Right atrium auricular region (tissue), 2 donors: ENCODE measurements around the gene CCDC180. TPM values are rescaled to one million over a fixed set of nuclear protein-coding genes. Genes with fewer than 3 reads are reported as not detected.

Source experiments
- DNase-seq: peaks from one replicate; pipeline ENCODE4 v3.0.0-alpha.2; 2019; ENCODE audit warnings: low spot score
- H3K27ac ChIP-seq, 2 donors: fragments of 200-600 bp; sonication (generic); 1 replicate in 1 of 2; 2 replicates in 1 of 2; pipeline ENCODE4 v1.5.1; 2016 to 2019
- H3K27me3 ChIP-seq, 2 donors: fragments of 200-600 bp; sonication (generic); one replicate each; pipeline versions ENCODE4 v1.5.1 to v1.6.0; 2017 to 2019
- H3K36me3 ChIP-seq: fragments of 200-600 bp; sonication (generic); one replicate; pipeline ENCODE4 v1.5.1; 2016
- H3K4me1 ChIP-seq, 2 donors: fragments of 200-600 bp; sonication (generic); one replicate each; pipeline versions ENCODE4 v1.5.1 to v1.6.0; 2017 to 2019
- H3K4me3 ChIP-seq, 2 donors: fragments of 200-600 bp; sonication (generic); 1 replicate in 1 of 2; 2 replicates in 1 of 2; pipeline ENCODE4 v1.5.1; 2017 to 2019; ENCODE audit warnings: mild to moderate bottlenecking in 1 of 2, moderate library complexity in 1 of 2
- H3K9me3 ChIP-seq, 2 donors: fragments of 200-600 bp; sonication (generic); one replicate each; pipeline ENCODE4 v1.5.1; 2019
- total RNA-seq, 2 donors: library from RNA; depleted of rRNA; stranded (reverse); fragments of >200 nt; gene quantifications; one replicate each; pipeline ENCODE4 v1.1.0, GENCODE V29; 2016
- TF ChIP-seq, protein P1 (sequence below), 2 donors: fragments of 200-600 bp; sonication (generic); IDR thresholded peaks; one replicate each; pipeline ENCODE4 v1.5.1; 2019; ENCODE audit warnings: antibody characterized with exemption in 2 of 2

CCDC180 gene
- total RNA-seq, 2 donors from 2014 or later = 0.96 to 0.98 TPM

DNA sequence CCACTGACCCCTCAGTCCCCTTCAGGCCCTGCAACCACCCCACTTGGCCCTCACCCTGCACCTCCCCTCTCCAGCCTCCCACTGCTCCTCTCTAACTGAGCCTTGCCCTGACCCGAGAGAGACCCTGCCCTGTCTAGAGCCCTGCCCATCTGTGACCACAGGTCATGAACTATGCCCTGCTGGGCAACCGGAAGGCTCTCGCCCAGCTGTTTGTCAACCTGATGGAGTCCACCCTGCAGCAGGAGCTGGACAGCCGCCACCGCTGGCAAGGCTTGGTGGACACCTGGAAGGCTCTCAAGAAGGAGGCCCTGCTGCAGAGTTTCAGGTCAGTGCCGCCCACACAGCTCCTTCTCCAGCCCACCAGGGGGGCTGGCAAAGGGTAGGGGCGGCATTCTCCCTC, 9.4 kb downstream of the CCDC180 start:
- H3K4me3 ChIP-seq = no peak overlapping the region
- no peak for DNase-seq
- TF ChIP-seq, protein P1, sequence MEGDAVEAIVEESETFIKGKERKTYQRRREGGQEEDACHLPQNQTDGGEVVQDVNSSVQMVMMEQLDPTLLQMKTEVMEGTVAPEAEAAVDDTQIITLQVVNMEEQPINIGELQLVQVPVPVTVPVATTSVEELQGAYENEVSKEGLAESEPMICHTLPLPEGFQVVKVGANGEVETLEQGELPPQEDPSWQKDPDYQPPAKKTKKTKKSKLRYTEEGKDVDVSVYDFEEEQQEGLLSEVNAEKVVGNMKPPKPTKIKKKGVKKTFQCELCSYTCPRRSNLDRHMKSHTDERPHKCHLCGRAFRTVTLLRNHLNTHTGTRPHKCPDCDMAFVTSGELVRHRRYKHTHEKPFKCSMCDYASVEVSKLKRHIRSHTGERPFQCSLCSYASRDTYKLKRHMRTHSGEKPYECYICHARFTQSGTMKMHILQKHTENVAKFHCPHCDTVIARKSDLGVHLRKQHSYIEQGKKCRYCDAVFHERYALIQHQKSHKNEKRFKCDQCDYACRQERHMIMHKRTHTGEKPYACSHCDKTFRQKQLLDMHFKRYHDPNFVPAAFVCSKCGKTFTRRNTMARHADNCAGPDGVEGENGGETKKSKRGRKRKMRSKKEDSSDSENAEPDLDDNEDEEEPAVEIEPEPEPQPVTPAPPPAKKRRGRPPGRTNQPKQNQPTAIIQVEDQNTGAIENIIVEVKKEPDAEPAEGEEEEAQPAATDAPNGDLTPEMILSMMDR (IDR thresholded peaks at IDR 0.05) = no peak
- no peaks in the 10 kb centered on the region for H3K4me1 ChIP-seq
- H3K27ac ChIP-seq = no peak overlapping the region
- H3K9me3 ChIP-seq = no peaks in the 10 kb centered on the region
- no peaks in the 10 kb centered on the region for H3K27me3 ChIP-seq
- H3K36me3 ChIP-seq = peaks cover 35% of the 10 kb centered on the region

DNA sequence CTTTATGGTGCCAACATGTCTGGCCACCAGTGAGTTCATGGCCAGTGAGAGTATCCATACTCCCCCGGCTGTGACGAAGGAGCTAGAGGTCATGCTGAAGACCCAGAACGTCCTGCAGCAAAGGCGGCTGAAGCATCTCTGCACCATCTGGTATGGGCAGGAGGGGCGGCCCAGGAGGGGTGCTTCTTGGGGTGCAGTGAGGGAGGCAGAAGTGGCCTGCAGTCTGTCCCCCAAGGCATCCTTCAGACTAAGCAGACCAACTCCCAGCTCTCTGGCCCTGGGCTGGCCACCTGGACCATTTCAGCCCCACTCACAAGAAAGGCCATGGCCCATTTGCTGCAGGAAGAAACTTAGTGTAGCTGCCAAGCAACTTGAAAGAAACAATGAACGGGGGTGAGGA, 11.0 kb downstream of the CCDC180 start:
- TF ChIP-seq, protein P1 (IDR thresholded peaks at IDR 0.05) = no peak

DNA sequence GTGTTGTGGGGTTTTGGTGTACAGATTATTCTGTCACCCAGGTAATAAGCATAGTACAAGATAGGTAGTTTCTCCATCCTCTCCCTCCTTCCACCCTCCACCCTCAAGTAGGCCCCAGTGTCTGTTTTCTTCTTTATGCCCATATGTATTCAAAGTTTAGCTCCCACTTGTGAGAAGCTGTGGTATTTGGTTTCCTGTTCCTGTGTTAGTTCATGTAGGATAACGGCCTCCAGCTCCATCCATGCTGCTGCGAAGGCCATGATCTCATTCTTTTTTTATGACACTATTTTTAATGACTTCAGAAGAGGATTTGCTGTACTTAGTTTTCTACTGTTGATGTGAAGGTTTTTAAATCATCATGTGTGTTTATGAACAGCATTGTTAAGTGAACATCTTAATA, 11.9 kb downstream of the CCDC180 start:
- peaks cover 26% of the 10 kb centered on the region for H3K36me3 ChIP-seq
- DNase-seq = no peak
- H3K27me3 ChIP-seq = no peaks in the 10 kb centered on the region
- no peaks in the 10 kb centered on the region for H3K9me3 ChIP-seq
- H3K4me3 ChIP-seq = no peak overlapping the region
- no peaks in the 10 kb centered on the region for H3K4me1 ChIP-seq
- TF ChIP-seq, protein P1 (IDR thresholded peaks at IDR 0.05) = no peak
- no peak overlapping the region for H3K27ac ChIP-seq

More for the DNA sequence above, 11.0 kb downstream of the CCDC180 start:
- Histone ChIP-seq H3K9me3 (no peaks in the 10 kb centered on the region), H3K36me3 (peaks cover 28% of the 10 kb centered on the region), H3K4me3 (no peak overlapping the region), H3K27me3 (no peaks in the 10 kb centered on the region), H3K4me1 (no peaks in the 10 kb centered on the region), H3K27ac (no peak overlapping the region)
- no peak for DNase-seq

DNA sequence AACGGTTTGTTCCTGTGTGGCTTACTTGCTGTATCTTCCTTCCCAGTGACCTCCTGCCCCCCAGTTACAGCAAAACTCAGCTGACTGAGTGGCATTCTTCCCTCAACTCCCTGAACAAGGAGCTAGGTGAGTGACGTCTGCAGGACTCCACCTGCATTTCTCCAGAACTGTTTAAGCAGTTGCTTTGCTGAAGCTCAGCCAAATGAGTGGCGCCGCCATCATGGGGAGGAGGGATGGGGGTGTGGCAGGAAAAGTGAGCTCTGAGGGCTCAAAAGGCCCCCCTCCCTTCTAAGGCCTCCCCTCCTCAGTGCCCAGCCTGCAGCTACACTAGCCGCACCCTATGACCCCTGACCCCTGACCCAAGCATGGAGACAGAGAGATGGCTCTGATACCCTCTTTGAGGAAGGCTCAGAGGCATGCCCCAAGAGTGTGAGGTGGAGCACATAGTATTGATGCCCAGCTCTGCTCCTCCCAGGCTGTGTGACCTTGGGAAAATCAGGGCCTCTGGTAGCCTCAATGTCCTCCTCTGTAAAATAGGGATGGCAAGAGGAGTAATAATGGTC, 12.7 kb downstream of the CCDC180 start:
- no peak for DNase-seq
- no peak overlapping the region for H3K4me3 ChIP-seq

DNA sequence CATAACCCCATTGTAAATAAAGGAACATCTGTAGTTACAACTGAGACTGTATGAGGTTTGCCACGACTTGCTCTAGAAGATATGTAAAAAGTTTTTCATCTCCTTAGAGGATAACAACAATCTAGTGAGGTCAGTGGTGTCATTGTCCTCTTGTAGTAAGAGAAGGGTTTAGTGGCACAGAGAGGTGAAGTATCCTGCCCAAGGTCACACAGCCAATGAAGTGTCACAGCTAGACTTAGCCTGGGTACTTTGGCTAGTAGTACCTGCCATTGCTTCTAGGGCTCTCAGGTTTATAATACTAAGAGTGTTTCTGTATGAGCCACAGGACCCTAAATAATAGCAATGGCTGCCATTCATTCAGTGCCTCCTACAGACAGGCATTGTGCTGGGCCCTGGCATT, 13.8 kb downstream of the CCDC180 start:
- Histone ChIP-seq H3K36me3 (peaks cover 35% of the 10 kb centered on the region), H3K4me1 (no peaks in the 10 kb centered on the region), H3K27ac (no peak overlapping the region), H3K4me3 (no peak overlapping the region), H3K27me3 (no peaks in the 10 kb centered on the region), H3K9me3 (no peaks in the 10 kb centered on the region)
- TF ChIP-seq, protein P1 (IDR thresholded peaks at IDR 0.05) = no peak
- DNase-seq = no peak

More for the DNA sequence above, 12.7 kb downstream of the CCDC180 start:
- Histone ChIP-seq H3K27ac (no peak overlapping the region), H3K9me3 (no peaks in the 10 kb centered on the region), H3K36me3 (peaks cover 32% of the 10 kb centered on the region), H3K4me1 (no peaks in the 10 kb centered on the region), H3K27me3 (no peaks in the 10 kb centered on the region)
- TF ChIP-seq, protein P1 (IDR thresholded peaks at IDR 0.05) = no peak

DNA sequence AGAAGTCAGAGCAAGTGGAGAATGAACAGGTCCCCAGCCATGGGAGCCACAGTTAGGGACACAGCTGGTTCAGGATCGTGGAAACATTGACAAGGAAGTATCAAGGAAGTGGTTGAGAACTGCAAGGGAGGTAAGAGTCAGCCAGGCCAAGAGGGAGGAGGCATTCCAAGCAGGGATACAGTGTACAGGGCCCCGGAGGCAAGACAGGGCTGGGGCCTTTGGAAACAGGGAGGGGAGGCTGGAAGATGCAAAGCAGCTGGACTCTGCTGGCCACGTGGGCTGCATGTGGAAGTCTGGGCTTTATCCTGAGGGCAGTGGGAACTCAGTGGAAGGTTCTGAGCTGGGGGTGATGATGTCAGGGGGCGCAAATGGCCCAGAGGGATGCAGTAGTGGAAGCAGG, 14.2 kb downstream of the CCDC180 start:
- no peaks in the 10 kb centered on the region for H3K9me3 ChIP-seq
- H3K27ac ChIP-seq = no peak overlapping the region
- H3K4me1 ChIP-seq = no peaks in the 10 kb centered on the region
- no peak for DNase-seq
- H3K36me3 ChIP-seq = peaks cover 34% of the 10 kb centered on the region
- TF ChIP-seq, protein P1 (IDR thresholded peaks at IDR 0.05) = no peak
- H3K4me3 ChIP-seq = no peak overlapping the region
- H3K27me3 ChIP-seq = no peaks in the 10 kb centered on the region
